OCI-LY1 (cell line): Measurements from ENCODE around the gene CCDC74B.
"Not testable (repeated sequence)": the region's sequence is repeated elsewhere in the genome, so short reads cannot be mapped to it uniquely, and the experiment has no call there.

ENCODE experiments used
- CTCF ChIP-seq: fragments of 200-600 bp; sonication (generic), shearing (Covaris generic); IDR thresholded peaks from 2 replicates; pipeline ENCODE4 v1.5.1; 2017; ENCODE audit warnings: mild to moderate bottlenecking, antibody characterized with exemption, low read length, moderate library complexity, mixed read lengths
- EZH2 ChIP-seq: fragments of 200-600 bp; sonication (generic), shearing (Covaris generic); IDR thresholded peaks from 2 replicates; pipeline ENCODE4 v1.8.0; 2017; ENCODE audit warnings: borderline replicate concordance, mixed run types, mild to moderate bottlenecking, antibody characterized with exemption, low read length, moderate library complexity, mixed read lengths

- not testable (repeated sequence) for TF ChIP-seq CTCF, EZH2
Measured at GRCh38 chr2:130120924-130121323, 24.0 kb downstream of the CCDC74B start.
